Endodermal cell (in vitro differentiated cells): ENCODE measurements around the gene ELFN2. TPM values are rescaled to one million over a fixed set of nuclear protein-coding genes. Genes with fewer than 3 reads are reported as not detected.

Source experiments
- DNase-seq: peaks from one replicate; pipeline ENCODE4 v3.0.0-alpha.2; 2017
- H3K27ac ChIP-seq: 2 replicates; pipeline ENCODE4 v1.5.1; 2013; ENCODE audit warnings: mild to moderate bottlenecking, low read depth, low read length, moderate library complexity
- H3K27me3 ChIP-seq: 2 replicates; pipeline ENCODE4 v1.6.1; 2013; ENCODE audit warnings: mild to moderate bottlenecking, low read length, moderate library complexity; ENCODE audit not compliant: insufficient read depth, control insufficient read depth, poor library complexity, severe bottlenecking
- H3K36me3 ChIP-seq: 2 replicates; pipeline ENCODE4 v1.7.0; 2013; ENCODE audit warnings: mild to moderate bottlenecking, low read length, moderate library complexity; ENCODE audit not compliant: control insufficient read depth, insufficient read depth
- H3K4me1 ChIP-seq: one replicate; pipeline ENCODE4 v1.7.0; 2013; ENCODE audit warnings: low read length; ENCODE audit not compliant: control insufficient read depth, insufficient read depth
- H3K4me3 ChIP-seq: 2 replicates; pipeline ENCODE4 v1.5.1; 2013; ENCODE audit warnings: mild to moderate bottlenecking, low read length, moderate library complexity
- H3K9ac ChIP-seq: 2 replicates; pipeline ENCODE4 v1.6.1; 2013; ENCODE audit warnings: mild to moderate bottlenecking, low read length, moderate library complexity; ENCODE audit not compliant: poor library complexity, severe bottlenecking; ENCODE audit errors: extremely low read depth
- H3K9me3 ChIP-seq: 2 replicates; pipeline ENCODE4 v1.6.1; 2013; ENCODE audit warnings: mild to moderate bottlenecking, low read length, moderate library complexity; ENCODE audit not compliant: control insufficient read depth
- H3K27ac Mint-ChIP-seq: 2 replicates; pipeline ENCODE4 v1.8.0; 2020; ENCODE audit warnings: mixed read lengths
- H3K27me3 Mint-ChIP-seq: 2 replicates; pipeline ENCODE4 v1.8.0; 2021; ENCODE audit warnings: mild to moderate bottlenecking, mixed read lengths; ENCODE audit not compliant: insufficient read depth
- H3K36me3 Mint-ChIP-seq: 2 replicates; pipeline ENCODE4 v1.8.0; 2020; ENCODE audit warnings: low read depth, mixed read lengths
- H3K4me1 Mint-ChIP-seq: 2 replicates; pipeline ENCODE4 v1.8.0; 2020; ENCODE audit warnings: mixed read lengths
- H3K4me3 Mint-ChIP-seq: 2 replicates; pipeline ENCODE4 v1.8.0; 2020; ENCODE audit warnings: mild to moderate bottlenecking, moderate library complexity, mixed read lengths
- H3K9me3 Mint-ChIP-seq: 2 replicates; pipeline ENCODE4 v1.8.0; 2020; ENCODE audit warnings: mild to moderate bottlenecking, mixed read lengths
- WGBS, 2 experiments: methylation state at CpG; one replicate each; pipeline versions ENCODE4 v1.1.5 to v1.1.7; 2013; ENCODE audit warnings: missing lambda C conversion rate in 2 of 2, mixed read lengths in 1 of 2; ENCODE audit not compliant: insufficient coverage in 1 of 2, insufficient read length in 1 of 2; 5-methylcytosine and 5-hydroxymethylcytosine counted together
- total RNA-seq, 2 donors: library from RNA; stranded (reverse); fragmentation: NEBNext Ultra II Directional in 1 of 2; extraction: Animal tissue kit (Norgen Biotek cat#: 25700) in 1 of 2; gene quantifications; 2 replicates in 1 of 2; 3 replicates in 1 of 2; pipeline ENCODE4 v1.2.1, GENCODE V29; 2021
- TF ChIP-seq, protein P1 (sequence below): fragments of 200-600 bp; sonication (generic); conservative IDR thresholded peaks from 2 replicates; pipeline ENCODE4 v1.5.0; 2021; ENCODE audit warnings: antibody characterized with exemption, mild to moderate bottlenecking

Gene ELFN2
- total RNA-seq, 2 donors from 2014 or later: 0.40 to 0.46 TPM

DNA sequence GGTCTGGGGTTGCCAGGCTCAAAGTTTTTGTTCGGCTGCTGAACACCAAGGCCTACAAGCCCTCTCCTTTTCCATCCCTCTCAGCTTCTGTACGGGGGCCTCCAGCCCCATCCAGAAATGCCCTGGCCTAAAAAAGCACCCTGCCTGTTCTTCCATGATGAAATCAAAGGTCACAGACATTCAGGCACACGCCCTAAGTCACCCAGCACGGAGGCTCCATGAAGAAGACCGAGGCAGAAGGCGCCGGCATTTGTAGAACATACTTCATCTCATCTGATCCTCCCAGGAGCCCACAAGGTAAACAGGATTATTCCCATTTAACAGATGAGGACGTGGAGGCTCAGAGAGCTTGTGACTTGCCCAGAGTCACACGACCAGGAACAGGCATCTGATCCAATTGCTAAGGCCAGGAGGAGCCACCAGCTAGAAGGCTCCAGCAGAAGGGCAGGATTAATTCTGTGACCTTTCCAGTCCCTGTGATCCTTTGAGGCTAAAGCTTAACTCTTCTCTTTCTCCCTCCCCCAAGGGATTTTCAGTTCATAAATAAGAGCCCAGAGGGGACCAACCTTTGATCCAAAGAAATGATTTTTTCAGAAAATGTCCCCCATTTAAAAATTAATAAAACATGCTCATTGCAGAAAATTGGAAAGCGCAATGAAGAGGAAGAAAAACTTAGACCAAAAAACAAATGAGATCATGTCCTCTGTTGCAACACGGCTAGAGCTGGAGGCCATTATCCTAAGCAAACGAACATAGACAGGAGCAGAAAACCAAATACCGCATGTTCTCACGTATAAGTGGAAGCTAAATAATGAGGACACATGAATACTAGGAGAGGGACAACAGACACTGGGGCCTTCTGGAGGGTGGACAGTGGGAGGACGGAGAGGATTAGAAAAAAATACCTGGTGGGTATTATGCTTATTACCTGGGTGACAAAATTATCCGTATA, 106.3 kb downstream of the ELFN2 start:
- Histone ChIP-seq H3K4me1 (peaks cover 3% of the 10 kb centered on the region), H3K9me3 (no peaks in the 10 kb centered on the region), H3K36me3 (no peaks in the 10 kb centered on the region), H3K4me3 (no peak overlapping the region), H3K27ac (no peak overlapping the region), H3K27me3 (peaks cover 39% of the 10 kb centered on the region), H3K9ac (no peak overlapping the region)
- peaks cover 21% of the 10 kb centered on the region for H3K4me1 Mint-ChIP-seq
- TF ChIP-seq, protein P1, sequence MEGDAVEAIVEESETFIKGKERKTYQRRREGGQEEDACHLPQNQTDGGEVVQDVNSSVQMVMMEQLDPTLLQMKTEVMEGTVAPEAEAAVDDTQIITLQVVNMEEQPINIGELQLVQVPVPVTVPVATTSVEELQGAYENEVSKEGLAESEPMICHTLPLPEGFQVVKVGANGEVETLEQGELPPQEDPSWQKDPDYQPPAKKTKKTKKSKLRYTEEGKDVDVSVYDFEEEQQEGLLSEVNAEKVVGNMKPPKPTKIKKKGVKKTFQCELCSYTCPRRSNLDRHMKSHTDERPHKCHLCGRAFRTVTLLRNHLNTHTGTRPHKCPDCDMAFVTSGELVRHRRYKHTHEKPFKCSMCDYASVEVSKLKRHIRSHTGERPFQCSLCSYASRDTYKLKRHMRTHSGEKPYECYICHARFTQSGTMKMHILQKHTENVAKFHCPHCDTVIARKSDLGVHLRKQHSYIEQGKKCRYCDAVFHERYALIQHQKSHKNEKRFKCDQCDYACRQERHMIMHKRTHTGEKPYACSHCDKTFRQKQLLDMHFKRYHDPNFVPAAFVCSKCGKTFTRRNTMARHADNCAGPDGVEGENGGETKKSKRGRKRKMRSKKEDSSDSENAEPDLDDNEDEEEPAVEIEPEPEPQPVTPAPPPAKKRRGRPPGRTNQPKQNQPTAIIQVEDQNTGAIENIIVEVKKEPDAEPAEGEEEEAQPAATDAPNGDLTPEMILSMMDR: no peak
- H3K9me3 Mint-ChIP-seq: no peaks in the 10 kb centered on the region
- no peaks in the 10 kb centered on the region for H3K36me3 Mint-ChIP-seq
- WGBS, 2 experiments: 88% methylated on average over 9 to 16 of the region's 16 CpGs
- no peak overlapping the region for H3K4me3 Mint-ChIP-seq
- H3K27me3 Mint-ChIP-seq: peaks cover 41% of the 10 kb centered on the region
- DNase-seq: no peak
- H3K27ac Mint-ChIP-seq: no peak overlapping the region

DNA sequence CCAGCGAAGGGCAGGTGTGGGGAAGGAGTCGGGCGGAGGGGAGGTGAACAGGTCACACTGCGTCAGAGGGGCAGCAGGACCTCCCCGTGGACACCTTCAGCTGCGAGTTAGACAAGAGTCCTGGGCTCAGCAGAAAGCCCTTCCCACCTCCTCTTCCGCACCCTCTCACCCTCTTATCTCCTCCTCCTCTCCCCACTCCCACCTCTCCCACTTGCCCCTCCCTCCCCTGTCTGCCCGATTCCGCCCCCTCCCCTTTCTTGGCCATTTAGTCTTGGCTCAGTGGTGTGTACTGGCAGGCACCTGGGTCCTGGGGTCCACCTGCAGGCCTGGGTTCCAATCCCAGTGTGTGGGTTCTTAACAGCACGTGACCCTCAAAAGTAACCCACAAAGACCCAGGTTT, 107.8 kb downstream of the ELFN2 start:
- no peaks in the 10 kb centered on the region for H3K9me3 ChIP-seq
- H3K9ac ChIP-seq: no peak overlapping the region
- H3K27me3 ChIP-seq: peaks cover 25% of the 10 kb centered on the region
- no peak overlapping the region for H3K27ac ChIP-seq
- Mint-ChIP-seq H3K4me1 (peaks cover 21% of the 10 kb centered on the region), H3K27ac (no peak overlapping the region), H3K36me3 (no peaks in the 10 kb centered on the region), H3K4me3 (no peak overlapping the region), H3K27me3 (peaks cover 28% of the 10 kb centered on the region), H3K9me3 (no peaks in the 10 kb centered on the region)
- peaks cover 3% of the 10 kb centered on the region for H3K4me1 ChIP-seq
- H3K4me3 ChIP-seq: no peak overlapping the region
- WGBS, 2 experiments: 65 to 70% methylated on average over 8 to 10 of the region's 10 CpGs
- TF ChIP-seq, protein P1: no peak
- no peak for DNase-seq
- no peaks in the 10 kb centered on the region for H3K36me3 ChIP-seq

DNA sequence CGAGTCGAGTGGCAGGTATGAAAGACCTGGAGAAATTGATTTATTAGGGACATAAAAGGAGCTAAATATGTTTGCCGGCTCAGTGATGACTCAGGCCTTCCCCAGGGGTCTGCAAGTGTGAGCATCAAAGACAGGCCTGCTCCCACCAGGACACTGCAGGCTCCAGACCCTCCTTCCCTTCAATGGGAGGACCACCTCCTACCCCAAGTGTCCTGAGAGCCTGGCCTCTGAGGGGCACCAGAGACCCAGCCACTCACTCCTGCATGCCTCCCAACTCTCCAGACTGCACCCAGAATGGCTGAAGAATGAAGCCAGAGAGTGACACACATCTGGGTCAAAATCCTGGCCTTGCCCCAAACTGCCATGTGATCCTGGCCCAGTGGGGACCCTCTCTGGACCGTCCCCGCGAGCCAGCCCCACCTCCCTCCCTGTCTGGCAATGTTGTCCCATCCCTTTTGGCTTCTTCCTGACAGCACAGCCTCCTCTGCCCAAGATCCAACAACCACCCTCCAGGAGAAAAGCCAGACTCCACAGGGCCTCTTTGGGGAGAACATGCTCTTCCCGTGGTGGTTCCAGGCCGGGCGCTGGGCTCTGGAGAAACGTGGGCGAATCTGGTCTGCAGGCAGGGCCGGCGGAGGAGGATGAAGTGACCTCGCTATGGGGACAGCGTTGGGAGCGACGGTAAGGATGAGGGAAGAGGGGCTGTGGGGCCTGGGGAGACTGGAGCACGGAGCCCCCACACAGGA, 108.7 kb downstream of the ELFN2 start:
- no peaks in the 10 kb centered on the region for H3K9me3 ChIP-seq
- WGBS, 2 experiments: 88 to 90% methylated on average over 16 to 18 of the region's 18 CpGs
- H3K36me3 ChIP-seq: no peaks in the 10 kb centered on the region
- H3K27me3 ChIP-seq: peaks cover 15% of the 10 kb centered on the region
- TF ChIP-seq, protein P1: peak; percentile 29
- H3K4me3 Mint-ChIP-seq: no peak overlapping the region
- H3K27ac Mint-ChIP-seq: no peak overlapping the region
- no peak overlapping the region for H3K4me3 ChIP-seq
- H3K4me1 Mint-ChIP-seq: peaks cover 12% of the 10 kb centered on the region
- H3K27me3 Mint-ChIP-seq: peaks cover 18% of the 10 kb centered on the region
- H3K27ac ChIP-seq: no peak overlapping the region
- no peaks in the 10 kb centered on the region for H3K9me3 Mint-ChIP-seq
- H3K36me3 Mint-ChIP-seq: no peaks in the 10 kb centered on the region
- H3K4me1 ChIP-seq: no peaks in the 10 kb centered on the region
- DNase-seq: no peak
- no peak overlapping the region for H3K9ac ChIP-seq

Other genes with a start within 250 kb of the ELFN2 start
- 10 to 100 TPM; 15.5 to 16.9 TPM for gene C1QTNF6, start 239.2 kb downstream of the ELFN2 start, total RNA-seq
- gene SSTR3, start 215.0 kb downstream of the ELFN2 start, total RNA-seq: under 1 TPM; 0.11 to 0.20 TPM
- 1 to 10 TPM; 4.5 to 5.6 TPM for gene RAC2, start 183.2 kb downstream of the ELFN2 start, total RNA-seq
- gene CYTH4, start 145.0 kb downstream of the ELFN2 start, total RNA-seq: not detected
- gene MFNG, start 58.9 kb upstream of the ELFN2 start, total RNA-seq: 1 to 10 TPM; 1.9 to 6.6 TPM
- gene CARD10, start 91.9 kb upstream of the ELFN2 start, total RNA-seq: 10 to 100 TPM; 20.3 to 24.4 TPM
- gene CDC42EP1, start 133.0 kb upstream of the ELFN2 start, total RNA-seq: 10 to 100 TPM; 45.0 to 45.1 TPM
- gene LGALS2, start 152.6 kb upstream of the ELFN2 start, total RNA-seq: under 1 TPM in 1 of 2 donors, not detected in 1; 0.86 TPM
- gene GGA1, start 181.4 kb upstream of the ELFN2 start, total RNA-seq: 10 to 100 TPM; 87.5 TPM
- 10 to 100 TPM; 37.7 to 38.6 TPM for gene SH3BP1, start 212.2 kb upstream of the ELFN2 start, total RNA-seq
- gene PDXP, start 231.2 kb upstream of the ELFN2 start, total RNA-seq: 10 to 100 TPM; 23.5 to 29.3 TPM
- gene LGALS1, start 248.2 kb upstream of the ELFN2 start, total RNA-seq: 10 to 100 TPM; 10.4 to 16.0 TPM